GM10847 (cell line): ENCODE data around the gene MPV17L2.

Experiments
- POLR2A ChIP-seq: IDR thresholded peaks from 2 replicates; pipeline ENCODE4 v1.6.1; 2011; ENCODE audit not compliant: insufficient read length; ENCODE audit errors: extremely low read depth

Gene MPV17L2

GRCh38 chr19:18197306-18197705, 4.3 kb downstream of the MPV17L2 start:
- no peak for TF ChIP-seq POLR2A

- TF ChIP-seq POLR2A = no peak
Observed at GRCh38 chr19:18197941-18198340, 4.9 kb downstream of the MPV17L2 start.

- no peak for TF ChIP-seq POLR2A
Observed at GRCh38 chr19:18198374-18198773, 5.4 kb downstream of the MPV17L2 start.

- no peak for TF ChIP-seq POLR2A
Observed at GRCh38 chr19:18202397-18202777, 9.4 kb downstream of the MPV17L2 start.

- no peak for TF ChIP-seq POLR2A
Observed at GRCh38 chr19:18202778-18203407, 9.9 kb downstream of the MPV17L2 start.

- TF ChIP-seq POLR2A = no peak
Observed at GRCh38 chr19:18203408-18203862, 10.4 kb downstream of the MPV17L2 start.

GRCh38 chr19:18203863-18204393, 10.9 kb downstream of the MPV17L2 start, which contains the start of gene RAB3A:
Gene RAB3A (minus strand): TSS chr19:18204042. CDS start chr19:18202740, 1,302 bp downstream.
- TF ChIP-seq POLR2A = peak; percentile 20

- peak; percentile 5 for TF ChIP-seq POLR2A
Observed at GRCh38 chr19:18204394-18205199, 11.6 kb downstream of the MPV17L2 start.

GRCh38 chr19:18205200-18205892, 12.3 kb downstream of the MPV17L2 start:
- TF ChIP-seq POLR2A = no peak

GRCh38 chr19:18206018-18206417, 13.0 kb downstream of the MPV17L2 start:
- TF ChIP-seq POLR2A = no peak

GRCh38 chr19:18208098-18208951, 15.3 kb downstream of the MPV17L2 start:
- TF ChIP-seq POLR2A = no peak

GRCh38 chr19:18211683-18212082, 18.7 kb downstream of the MPV17L2 start:
- no peak for TF ChIP-seq POLR2A

GRCh38 chr19:18214779-18215433, 21.9 kb downstream of the MPV17L2 start:
- no peak for TF ChIP-seq POLR2A

- TF ChIP-seq POLR2A = no peak
Observed at GRCh38 chr19:18216789-18217188, 23.8 kb downstream of the MPV17L2 start.
